Measurements from ENCODE around the gene TTC34.

The TTC34 gene

GRCh38 chr1:2602311-2602835, 199.1 kb downstream of the TTC34 start:
- no peak for DNase-seq

- DNase-seq, result no peak
Measured at GRCh38 chr1:2601721-2602303, 199.7 kb downstream of the TTC34 start.

- DNase-seq, result no peak
Measured at GRCh38 chr1:2598329-2598931, 203.1 kb downstream of the TTC34 start.

GRCh38 chr1:2597441-2598328, 203.8 kb downstream of the TTC34 start:
- DNase-seq, result no peak

GRCh38 chr1:2596530-2597333, 204.8 kb downstream of the TTC34 start:
- DNase-seq, result no peak

- no peak for DNase-seq
Measured at GRCh38 chr1:2595812-2596529, 205.5 kb downstream of the TTC34 start.

GRCh38 chr1:2595261-2595811, 206.2 kb downstream of the TTC34 start:
- no peak for DNase-seq

GRCh38 chr1:2594641-2595131, 206.8 kb downstream of the TTC34 start:
- DNase-seq, result no peak

GRCh38 chr1:2594001-2594640, 207.4 kb downstream of the TTC34 start:
- peak; percentile 43 for DNase-seq

GRCh38 chr1:2593251-2593878, 208.1 kb downstream of the TTC34 start:
- DNase-seq, result no peak

GRCh38 chr1:2592672-2593071, 208.8 kb downstream of the TTC34 start:
- DNase-seq, result no peak

- DNase-seq, result no peak
Measured at GRCh38 chr1:2591581-2592261, 209.8 kb downstream of the TTC34 start.

- no peak for DNase-seq
Measured at GRCh38 chr1:2591233-2591580, 210.3 kb downstream of the TTC34 start.

GRCh38 chr1:2590233-2591141, 211.0 kb downstream of the TTC34 start:
- no peak for DNase-seq

- no peak for DNase-seq
Measured at GRCh38 chr1:2589431-2590232, 211.9 kb downstream of the TTC34 start.

- DNase-seq, result no peak
Measured at GRCh38 chr1:2588661-2589430, 212.6 kb downstream of the TTC34 start.

Measured in right kidney (tissue), 1 donor.